ENCODE results near the gene PCDHA13. TPM values are rescaled to one million over a fixed set of nuclear protein-coding genes. Genes with fewer than 3 reads are reported as not detected.

PCDHA13 gene
- total RNA-seq, 1 experiment from 2014 or later, result 0.29 TPM

Other genes starting within 250 kb of the PCDHA13 start
- not detected in 2 replicates for gene CD14, start 248.9 kb upstream of the PCDHA13 start, total RNA-seq (2014; rRNA removed; shearing (Covaris generic))
- 10.0 and 11.3 TPM in 2 replicates for gene TMCO6, start 242.7 kb upstream of the PCDHA13 start, total RNA-seq (2014; rRNA removed; shearing (Covaris generic))
- 78.7 and 94.2 TPM in 2 replicates for gene NDUFA2, start 234.5 kb upstream of the PCDHA13 start, total RNA-seq (2014; rRNA removed; shearing (Covaris generic))
- gene IK, start 234.3 kb upstream of the PCDHA13 start, total RNA-seq (2014; rRNA removed; shearing (Covaris generic)), result 83.7 and 87.8 TPM in 2 replicates
- gene WDR55, start 217.2 kb upstream of the PCDHA13 start, total RNA-seq (2014; rRNA removed; shearing (Covaris generic)), result 27.6 and 29.2 TPM in 2 replicates
- gene DND1, start 208.5 kb upstream of the PCDHA13 start, total RNA-seq (2014; rRNA removed; shearing (Covaris generic)), result 0.26 and 0.75 TPM in 2 replicates
- gene HARS1, start 190.8 kb upstream of the PCDHA13 start, total RNA-seq (2014; rRNA removed; shearing (Covaris generic)), result 58.6 and 67.8 TPM in 2 replicates
- gene HARS2, start 190.7 kb upstream of the PCDHA13 start, total RNA-seq (2014; rRNA removed; shearing (Covaris generic)), result 38.9 and 39.8 TPM in 2 replicates
- gene ZMAT2, start 181.7 kb upstream of the PCDHA13 start, total RNA-seq (2014; rRNA removed; shearing (Covaris generic)), result 53.4 and 58.9 TPM in 2 replicates
- gene PCDHA1, start 96.0 kb upstream of the PCDHA13 start, total RNA-seq (2014; rRNA removed; shearing (Covaris generic)), result 0.48 and 0.55 TPM in 2 replicates
- 0.08 and 0.13 TPM in 2 replicates for gene PCDHA2, start 87.3 kb upstream of the PCDHA13 start, total RNA-seq (2014; rRNA removed; shearing (Covaris generic))
- gene PCDHA3, start 81.1 kb upstream of the PCDHA13 start, total RNA-seq (2014; rRNA removed; shearing (Covaris generic)), result 0.27 and 0.48 TPM in 2 replicates
- gene PCDHA4, start 75.1 kb upstream of the PCDHA13 start, total RNA-seq (2014; rRNA removed; shearing (Covaris generic)), result 0.48 and 0.67 TPM in 2 replicates
- 0.40 and 0.77 TPM in 2 replicates for gene PCDHA5, start 60.5 kb upstream of the PCDHA13 start, total RNA-seq (2014; rRNA removed; shearing (Covaris generic))
- gene PCDHA6, start 54.2 kb upstream of the PCDHA13 start, total RNA-seq (2014; rRNA removed; shearing (Covaris generic)), result not detected in 2 replicates
- gene PCDHA7, start 47.9 kb upstream of the PCDHA13 start, total RNA-seq (2014; rRNA removed; shearing (Covaris generic)), result 1.3 and 1.4 TPM in 2 replicates
- 0.03 TPM in 1 of 2 replicates, not detected in the other for gene PCDHA8, start 40.9 kb upstream of the PCDHA13 start, total RNA-seq (2014; rRNA removed; shearing (Covaris generic))
- 0.05 TPM in 1 of 2 replicates, not detected in the other for gene PCDHA9, start 33.7 kb upstream of the PCDHA13 start, total RNA-seq (2014; rRNA removed; shearing (Covaris generic))
- gene PCDHA10, start 26.2 kb upstream of the PCDHA13 start, total RNA-seq (2014; rRNA removed; shearing (Covaris generic)), result 0.16 TPM in 1 of 2 replicates, not detected in the other
- gene PCDHA11, start 13.2 kb upstream of the PCDHA13 start, total RNA-seq (2014; rRNA removed; shearing (Covaris generic)), result 1.0 and 1.9 TPM in 2 replicates
- 0.08 and 0.19 TPM in 2 replicates for gene PCDHA12, start 6.8 kb upstream of the PCDHA13 start, total RNA-seq (2014; rRNA removed; shearing (Covaris generic))
- 0.58 and 0.72 TPM in 2 replicates for gene PCDHAC1, start 44.2 kb downstream of the PCDHA13 start, total RNA-seq (2014; rRNA removed; shearing (Covaris generic))
- 0.32 TPM in 2 replicates for gene PCDHAC2, start 84.4 kb downstream of the PCDHA13 start, total RNA-seq (2014; rRNA removed; shearing (Covaris generic))
- gene PCDHB1, start 169.2 kb downstream of the PCDHA13 start, total RNA-seq (2014; rRNA removed; shearing (Covaris generic)), result not detected in 2 replicates
- 0.95 and 1.8 TPM in 2 replicates for gene PCDHB2, start 212.5 kb downstream of the PCDHA13 start, total RNA-seq (2014; rRNA removed; shearing (Covaris generic))
- gene PCDHB3, start 218.3 kb downstream of the PCDHA13 start, total RNA-seq (2014; rRNA removed; shearing (Covaris generic)), result 0.13 and 0.21 TPM in 2 replicates
- gene PCDHB4, start 239.7 kb downstream of the PCDHA13 start, total RNA-seq (2014; rRNA removed; shearing (Covaris generic)), result 0.40 and 0.43 TPM in 2 replicates

All from SK-MEL-5 (cell line).